ENCODE measurements around the gene PPP2R5C.

PPP2R5C gene

DNA sequence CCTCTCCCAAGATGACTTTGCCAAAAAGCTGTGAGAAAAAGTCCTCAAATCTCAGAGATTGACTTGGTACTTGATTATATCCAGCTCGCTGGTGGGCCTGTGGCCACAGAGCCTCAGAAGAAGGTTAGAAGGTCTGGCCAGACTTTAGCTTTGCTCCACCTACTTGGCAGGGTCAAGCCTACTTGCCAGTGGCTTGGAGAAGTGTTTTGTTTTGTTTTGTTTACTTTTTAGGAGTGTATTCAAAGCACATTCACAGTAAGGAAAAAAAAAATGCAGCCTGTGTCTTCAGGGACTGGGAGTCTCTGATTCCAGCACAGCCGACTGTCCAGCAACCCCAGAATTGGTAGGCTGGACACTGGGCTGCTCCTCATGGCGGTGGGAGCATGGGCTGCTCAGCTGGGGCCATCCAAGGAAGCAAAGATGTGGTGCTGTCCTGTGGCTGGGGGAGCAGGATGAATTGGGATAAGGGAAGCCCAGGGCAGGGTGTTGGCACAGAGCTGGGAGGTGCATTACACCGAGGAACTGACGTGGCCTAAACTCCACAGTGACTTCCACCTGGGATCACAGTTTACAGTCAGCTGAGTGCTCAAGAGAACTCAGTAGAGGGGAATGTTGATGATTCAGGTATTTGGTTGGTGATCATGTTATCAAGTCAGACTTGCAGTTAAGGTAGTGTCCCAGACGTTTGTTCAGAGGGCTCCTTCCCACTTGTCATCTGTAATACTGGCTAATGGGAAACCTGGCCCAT lies 73.5 kb downstream of the PPP2R5C start:
- in situ Hi-C loops (cut with HindIII; ENCODE audit: low pct_ligation_motif_present, low sequenced_read_pairs): no loop called here
- DNase-seq: no peak
- Histone ChIP-seq H3K27me3 (replicated peaks) (no peaks in the 10 kb centered on the region), H3K36me3 (replicated peaks) (no peaks in the 10 kb centered on the region), H3K4me3 (ENCODE audit: low read depth, low read length) (no peak overlapping the region), H3K27ac (no peak overlapping the region)
- TF ChIP-seq, protein P1, sequence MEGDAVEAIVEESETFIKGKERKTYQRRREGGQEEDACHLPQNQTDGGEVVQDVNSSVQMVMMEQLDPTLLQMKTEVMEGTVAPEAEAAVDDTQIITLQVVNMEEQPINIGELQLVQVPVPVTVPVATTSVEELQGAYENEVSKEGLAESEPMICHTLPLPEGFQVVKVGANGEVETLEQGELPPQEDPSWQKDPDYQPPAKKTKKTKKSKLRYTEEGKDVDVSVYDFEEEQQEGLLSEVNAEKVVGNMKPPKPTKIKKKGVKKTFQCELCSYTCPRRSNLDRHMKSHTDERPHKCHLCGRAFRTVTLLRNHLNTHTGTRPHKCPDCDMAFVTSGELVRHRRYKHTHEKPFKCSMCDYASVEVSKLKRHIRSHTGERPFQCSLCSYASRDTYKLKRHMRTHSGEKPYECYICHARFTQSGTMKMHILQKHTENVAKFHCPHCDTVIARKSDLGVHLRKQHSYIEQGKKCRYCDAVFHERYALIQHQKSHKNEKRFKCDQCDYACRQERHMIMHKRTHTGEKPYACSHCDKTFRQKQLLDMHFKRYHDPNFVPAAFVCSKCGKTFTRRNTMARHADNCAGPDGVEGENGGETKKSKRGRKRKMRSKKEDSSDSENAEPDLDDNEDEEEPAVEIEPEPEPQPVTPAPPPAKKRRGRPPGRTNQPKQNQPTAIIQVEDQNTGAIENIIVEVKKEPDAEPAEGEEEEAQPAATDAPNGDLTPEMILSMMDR (IDR thresholded peaks at IDR 0.05; ENCODE audit: low read depth, low read length, missing control alignments): no peak

DNA sequence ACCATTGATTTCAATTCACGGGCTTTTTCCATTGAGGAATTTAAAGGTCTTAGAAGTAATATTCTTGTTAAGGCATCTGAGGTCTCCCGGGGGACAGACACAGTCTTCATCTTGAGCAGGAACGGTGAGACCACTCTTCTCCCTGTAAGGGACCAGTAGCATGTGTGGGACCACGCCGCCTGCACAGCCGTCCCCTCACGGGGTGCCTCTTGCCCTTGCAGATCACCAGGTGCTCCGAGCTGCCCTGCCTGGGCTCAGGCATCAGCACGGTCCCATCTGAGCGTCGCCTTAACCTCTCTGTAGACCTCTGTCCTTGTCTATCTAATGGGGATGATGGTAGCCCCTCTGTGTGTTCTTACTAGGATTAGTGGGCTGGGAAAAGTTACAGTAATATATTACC lies 74.1 kb downstream of the PPP2R5C start:
- no peak overlapping the region for H3K4me3 ChIP-seq (ENCODE audit: low read depth, low read length)
- no peak for DNase-seq
- no peaks in the 10 kb centered on the region for H3K27me3 ChIP-seq (replicated peaks)
- TF ChIP-seq, protein P1 (IDR thresholded peaks at IDR 0.05; ENCODE audit: low read depth, low read length, missing control alignments): no peak
- H3K27ac ChIP-seq: no peak overlapping the region
- H3K36me3 ChIP-seq (replicated peaks): no peaks in the 10 kb centered on the region
- in situ Hi-C loops (cut with HindIII; ENCODE audit: low pct_ligation_motif_present, low sequenced_read_pairs): no loop called here

DNA sequence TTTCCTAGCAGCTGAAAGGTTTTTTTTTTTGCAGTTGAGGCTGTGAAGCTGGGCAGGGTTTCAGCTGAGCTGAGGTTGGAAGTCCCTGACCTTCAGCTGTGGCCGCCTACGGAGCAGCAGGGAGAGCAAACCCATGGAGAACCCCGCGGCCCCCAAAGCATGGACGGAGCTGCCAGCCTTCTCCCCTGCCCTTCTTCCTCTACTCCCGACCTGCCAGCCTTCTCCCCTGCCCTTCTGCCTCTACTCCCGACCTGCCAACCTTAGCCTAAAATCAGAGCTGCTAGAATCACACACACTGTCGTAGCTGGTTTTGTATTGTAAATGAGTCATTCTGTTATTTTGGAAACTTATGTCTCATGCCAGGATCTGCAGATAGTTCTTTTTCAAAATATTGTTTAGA lies 74.6 kb downstream of the PPP2R5C start:
- in situ Hi-C loops (cut with HindIII; ENCODE audit: low pct_ligation_motif_present, low sequenced_read_pairs): no loop called here
- H3K36me3 ChIP-seq (replicated peaks): no peaks in the 10 kb centered on the region
- H3K4me3 ChIP-seq (ENCODE audit: low read depth, low read length): no peak overlapping the region
- no peaks in the 10 kb centered on the region for H3K27me3 ChIP-seq (replicated peaks)
- no peak overlapping the region for H3K27ac ChIP-seq
- peak; percentile 7 for DNase-seq
- TF ChIP-seq, protein P1 (IDR thresholded peaks at IDR 0.05; ENCODE audit: low read depth, low read length, missing control alignments): no peak

DNA sequence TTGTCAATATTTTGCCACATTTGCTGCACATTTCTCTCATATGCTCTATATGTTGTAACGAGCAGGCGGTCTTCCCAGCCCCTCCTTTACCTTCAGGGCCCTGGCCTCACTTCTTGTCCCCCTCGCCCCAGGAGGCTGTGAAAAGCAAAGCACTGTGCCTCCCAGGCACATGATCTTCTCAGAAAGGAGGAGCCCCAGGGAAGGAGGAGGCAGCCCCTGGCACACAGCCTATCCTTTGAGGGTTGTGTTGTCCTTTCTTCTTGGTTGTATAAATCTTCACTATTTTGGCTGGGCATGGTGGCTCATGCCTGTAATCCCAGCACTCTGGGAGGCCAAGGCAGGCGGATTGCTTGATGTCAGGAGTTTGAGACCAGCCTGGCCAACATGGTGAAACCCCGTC lies 77.0 kb downstream of the PPP2R5C start:
- Histone ChIP-seq H3K27me3 (replicated peaks) (no peaks in the 10 kb centered on the region), H3K36me3 (replicated peaks) (no peaks in the 10 kb centered on the region), H3K4me3 (ENCODE audit: low read depth, low read length) (no peak overlapping the region), H3K27ac (no peak overlapping the region)
- in situ Hi-C loops (cut with HindIII; ENCODE audit: low pct_ligation_motif_present, low sequenced_read_pairs): no loop called here
- no peak for DNase-seq
- TF ChIP-seq, protein P1 (IDR thresholded peaks at IDR 0.05; ENCODE audit: low read depth, low read length, missing control alignments): no peak

DNA sequence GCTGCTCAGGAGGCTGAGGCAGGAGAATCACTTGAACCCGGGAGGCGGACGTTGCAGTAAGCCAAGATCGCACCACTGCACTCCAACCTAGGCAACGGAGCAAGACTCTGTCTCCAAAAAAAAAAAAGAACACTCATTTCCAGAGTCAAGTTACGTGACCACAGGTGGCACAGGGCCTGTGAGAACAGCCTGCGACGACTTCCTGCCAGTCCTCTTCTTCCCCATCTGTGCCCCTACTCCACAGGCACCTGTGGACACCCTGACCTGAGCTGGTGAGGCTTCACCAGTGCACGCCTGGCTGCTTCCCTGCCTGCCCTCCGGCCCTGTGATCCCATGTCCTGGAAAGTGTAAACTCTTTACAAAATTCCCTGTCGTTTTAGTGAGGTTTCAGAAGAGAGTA lies 77.7 kb downstream of the PPP2R5C start:
- H3K27me3 ChIP-seq (replicated peaks): no peaks in the 10 kb centered on the region
- H3K36me3 ChIP-seq (replicated peaks): no peaks in the 10 kb centered on the region
- no peak overlapping the region for H3K27ac ChIP-seq
- TF ChIP-seq, protein P1 (IDR thresholded peaks at IDR 0.05; ENCODE audit: low read depth, low read length, missing control alignments): no peak
- in situ Hi-C loops (cut with HindIII; ENCODE audit: low pct_ligation_motif_present, low sequenced_read_pairs): no loop called here
- DNase-seq: no peak
- no peak overlapping the region for H3K4me3 ChIP-seq (ENCODE audit: low read depth, low read length)

DNA sequence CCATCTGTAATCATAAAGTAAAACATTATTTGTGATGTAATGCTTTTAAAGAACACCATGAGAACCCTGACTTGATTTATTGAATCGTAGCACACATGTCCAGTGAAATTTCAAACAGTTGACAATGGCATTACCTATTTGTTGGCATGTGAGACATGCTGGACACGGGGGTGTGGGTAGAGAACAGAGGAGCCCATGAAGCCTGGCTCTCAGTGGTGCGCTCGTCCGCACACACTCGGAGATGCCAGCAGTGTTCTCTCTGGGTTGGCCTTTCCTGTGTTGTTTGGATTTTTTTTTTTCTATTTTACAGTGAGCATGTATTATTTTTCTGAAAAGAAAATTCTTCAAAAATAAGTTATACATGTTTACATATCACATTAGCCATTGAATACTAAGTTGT lies 78.2 kb downstream of the PPP2R5C start:
- H3K27me3 ChIP-seq (replicated peaks): no peaks in the 10 kb centered on the region
- no peak overlapping the region for H3K27ac ChIP-seq
- DNase-seq: no peak
- H3K4me3 ChIP-seq (ENCODE audit: low read depth, low read length): no peak overlapping the region
- in situ Hi-C loops (cut with HindIII; ENCODE audit: low pct_ligation_motif_present, low sequenced_read_pairs): no loop called here
- TF ChIP-seq, protein P1 (IDR thresholded peaks at IDR 0.05; ENCODE audit: low read depth, low read length, missing control alignments): no peak
- H3K36me3 ChIP-seq (replicated peaks): no peaks in the 10 kb centered on the region
